Body of pancreas (tissue), 4 donors: Measurements from ENCODE around the gene POLR2J. TPM values are rescaled to one million over a fixed set of nuclear protein-coding genes. Genes with fewer than 3 reads are reported as not detected.
A peak's percentile ranks its signal among the peaks of the same experiment; 100 is the strongest.

Experiments used
- ATAC-seq: fragments of 150-250 bp; one replicate; pipeline ENCODE4 v1.9.1; 2016
- DNase-seq, 4 donors: peaks; one replicate each; pipeline ENCODE4 v3.0.0-alpha.2; 2019
- H3K27ac ChIP-seq, 4 donors: fragments of 200-600 bp; sonication (generic); 1 replicate in 3 of 4; 2 replicates in 1 of 4; pipeline versions ENCODE4 v1.5.1 to v1.6.1; 2016 to 2019; ENCODE audit warnings: mild to moderate bottlenecking in 1 of 4, mixed read lengths in 1 of 4, moderate library complexity in 1 of 4
- H3K27me3 ChIP-seq, 2 donors: fragments of 200-600 bp; sonication (generic); one replicate each; pipeline ENCODE4 v1.6.0; 2016; ENCODE audit warnings: mild to moderate bottlenecking in 1 of 2
- H3K36me3 ChIP-seq, 2 donors: fragments of 200-600 bp; sonication (generic); replicated peaks in 1 of 2; 2 replicates each; pipeline ENCODE4 v1.5.1; 2016; ENCODE audit warnings: low read depth in 2 of 2; ENCODE audit not compliant: insufficient read depth in 1 of 2
- H3K4me1 ChIP-seq: fragments of 200-600 bp; sonication (generic); one replicate; pipeline ENCODE4 v1.6.0; 2016
- H3K4me3 ChIP-seq, 2 donors: fragments of 200-600 bp; sonication (generic); 1 replicate in 1 of 2; 2 replicates in 1 of 2; pipeline ENCODE4 v1.5.1; 2016 to 2019
- H3K9me3 ChIP-seq, 3 donors: fragments of 200-600 bp; sonication (generic); 1 replicate in 2 of 3; 2 replicates in 1 of 3; pipeline ENCODE4 v1.5.1; 2016
- POLR2A ChIP-seq, 3 donors: fragments of 450-650 bp; IDR thresholded peaks; one replicate each; pipeline ENCODE4 v1.6.1; 2016; ENCODE audit warnings: antibody characterized with exemption in 3 of 3, mild to moderate bottlenecking in 2 of 3
- WGBS, 2 donors: methylation state at CpG; one replicate each; pipeline ENCODE4 v1.1.5; 2017; 5-methylcytosine and 5-hydroxymethylcytosine counted together
- intact Hi-C: fragments of 100-400 bp; cut with DNase I; formaldehyde crosslinking; loops from one replicate; pipeline ENCODE4 v1.15.1; 2023
- total RNA-seq, 2 donors: library from RNA; depleted of rRNA; stranded (reverse); fragments of >200 nt; gene quantifications; one replicate each; pipeline ENCODE4 v1.1.0, GENCODE V29; 2016
- TF ChIP-seq, protein P1 (sequence below), 7 experiments: fragments of 450-650 bp in 4 of 7; fragments of 200-600 bp in 3 of 7; sonication (generic) in 3 of 7; IDR thresholded peaks; one replicate each; pipeline ENCODE4 v1.5.1; 2016 to 2019; ENCODE audit warnings: antibody characterized with exemption in 7 of 7

Gene POLR2J
- total RNA-seq, 2 donors from 2014 or later = 6.6 to 12.5 TPM

DNA sequence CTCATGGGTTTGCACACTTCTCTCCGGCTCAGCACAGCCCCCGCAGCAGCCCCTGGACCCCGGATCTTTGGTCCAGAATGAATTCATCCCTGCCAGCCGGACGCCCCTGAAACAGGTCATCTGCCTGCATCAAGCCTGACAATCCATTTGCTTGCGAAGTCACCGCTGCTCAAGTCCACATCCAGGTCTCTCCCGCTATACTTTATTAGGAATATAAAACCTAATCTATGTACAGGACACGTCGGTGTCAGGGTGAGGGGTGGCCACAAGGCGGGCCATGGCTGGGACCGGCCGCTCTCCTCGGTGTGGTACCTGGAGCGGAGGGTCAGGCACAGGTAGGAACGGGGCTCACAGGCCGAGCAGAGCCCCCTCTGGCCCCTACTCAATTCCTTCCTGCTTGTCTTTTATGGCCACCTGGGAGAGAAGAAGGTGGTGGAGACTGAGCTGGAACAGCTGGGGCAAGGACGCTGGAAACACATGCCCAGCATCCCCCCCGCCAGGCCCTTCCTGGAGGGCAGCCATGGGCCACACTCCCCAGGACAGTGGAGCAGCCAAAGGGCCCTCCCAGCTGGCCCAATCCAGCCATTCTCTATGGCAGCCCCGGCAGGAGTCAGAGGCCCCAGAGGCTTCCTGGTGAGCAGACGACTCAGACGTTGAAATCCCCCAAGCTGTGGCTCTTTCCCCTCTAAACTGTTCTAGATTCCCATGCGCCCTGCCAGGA is 5.3 kb downstream of the POLR2J start:
- H3K4me3 ChIP-seq = no peak overlapping the region
- H3K4me1 ChIP-seq = no peaks in the 10 kb centered on the region
- intact Hi-C loops = no loop called here
- peaks cover 0 to 6% of the 10 kb centered on the region in 2 donors for H3K36me3 ChIP-seq
- ATAC-seq (no peak), DNase-seq (peak in 1 of 4 donors; percentile 1)
- TF ChIP-seq, protein P1, sequence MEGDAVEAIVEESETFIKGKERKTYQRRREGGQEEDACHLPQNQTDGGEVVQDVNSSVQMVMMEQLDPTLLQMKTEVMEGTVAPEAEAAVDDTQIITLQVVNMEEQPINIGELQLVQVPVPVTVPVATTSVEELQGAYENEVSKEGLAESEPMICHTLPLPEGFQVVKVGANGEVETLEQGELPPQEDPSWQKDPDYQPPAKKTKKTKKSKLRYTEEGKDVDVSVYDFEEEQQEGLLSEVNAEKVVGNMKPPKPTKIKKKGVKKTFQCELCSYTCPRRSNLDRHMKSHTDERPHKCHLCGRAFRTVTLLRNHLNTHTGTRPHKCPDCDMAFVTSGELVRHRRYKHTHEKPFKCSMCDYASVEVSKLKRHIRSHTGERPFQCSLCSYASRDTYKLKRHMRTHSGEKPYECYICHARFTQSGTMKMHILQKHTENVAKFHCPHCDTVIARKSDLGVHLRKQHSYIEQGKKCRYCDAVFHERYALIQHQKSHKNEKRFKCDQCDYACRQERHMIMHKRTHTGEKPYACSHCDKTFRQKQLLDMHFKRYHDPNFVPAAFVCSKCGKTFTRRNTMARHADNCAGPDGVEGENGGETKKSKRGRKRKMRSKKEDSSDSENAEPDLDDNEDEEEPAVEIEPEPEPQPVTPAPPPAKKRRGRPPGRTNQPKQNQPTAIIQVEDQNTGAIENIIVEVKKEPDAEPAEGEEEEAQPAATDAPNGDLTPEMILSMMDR (IDR thresholded peaks at IDR 0.05) = no peak
- TF ChIP-seq POLR2A (IDR thresholded peaks at IDR 0.05) = no peak
- H3K9me3 ChIP-seq = no peaks in the 10 kb centered on the region
- H3K27me3 ChIP-seq = no peaks in the 10 kb centered on the region
- 81 to 85% methylated on average over 18 to 23 of the region's 23 CpGs for WGBS, 2 donors
- H3K27ac ChIP-seq = no peak overlapping the region

DNA sequence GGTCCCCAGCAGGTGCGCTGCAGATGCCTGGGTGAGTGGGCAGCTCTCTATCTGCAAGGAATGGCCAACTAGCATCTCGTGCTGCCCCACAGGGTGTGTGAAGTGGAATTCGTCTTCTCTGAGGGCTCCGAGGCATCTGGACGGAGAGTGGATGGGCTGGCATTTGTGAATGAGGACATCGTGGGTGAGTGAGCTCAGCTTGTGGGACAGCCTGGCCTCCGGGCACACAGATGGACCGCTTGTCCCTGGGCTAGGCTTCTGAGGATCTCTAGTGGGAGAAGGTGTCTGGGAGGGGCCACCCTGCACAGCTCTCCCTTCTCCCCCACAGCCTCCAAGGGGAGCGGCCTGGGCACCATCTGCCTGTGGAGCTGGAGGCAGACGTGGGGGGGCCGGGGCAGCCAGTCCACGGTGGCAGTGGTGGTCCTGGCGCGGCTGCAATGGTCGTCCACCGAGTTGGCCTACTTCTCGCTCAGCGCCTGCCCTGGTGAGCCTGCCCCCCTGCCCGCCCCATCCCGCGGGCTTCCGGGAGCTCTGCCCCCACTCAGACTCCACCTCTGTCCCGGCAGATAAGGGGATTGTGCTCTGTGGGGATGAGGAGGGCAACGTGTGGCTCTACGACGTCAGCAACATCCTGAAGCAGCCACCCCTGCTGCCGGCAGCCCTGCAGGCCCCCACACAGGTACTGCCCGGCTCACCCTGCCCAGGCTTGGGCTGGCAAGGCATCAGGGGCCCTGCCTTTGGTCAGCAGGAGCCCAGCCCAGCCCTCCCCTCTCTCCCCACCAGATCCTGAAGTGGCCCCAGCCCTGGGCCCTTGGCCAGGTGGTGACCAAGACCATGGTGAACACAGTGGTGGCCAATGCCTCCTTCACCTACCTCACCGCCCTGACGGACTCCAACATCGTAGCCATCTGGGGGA is 6.3 kb downstream of the POLR2J start:
- H3K27ac ChIP-seq = no peak overlapping the region
- 78 to 85% methylated on average over 17 of the region's 31 CpGs for WGBS, 2 donors
- ATAC-seq (no peak), DNase-seq (peak in 1 of 4 donors; percentile 1)
- peaks cover 0 to 6% of the 10 kb centered on the region in 2 donors for H3K36me3 ChIP-seq
- no peak overlapping the region for H3K4me3 ChIP-seq
- no peaks in the 10 kb centered on the region for H3K27me3 ChIP-seq
- intact Hi-C loops = no loop called here
- no peak for TF ChIP-seq POLR2A (IDR thresholded peaks at IDR 0.05)
- TF ChIP-seq, protein P1 (IDR thresholded peaks at IDR 0.05) = no peak
- no peaks in the 10 kb centered on the region for H3K9me3 ChIP-seq
- H3K4me1 ChIP-seq = no peaks in the 10 kb centered on the region

DNA sequence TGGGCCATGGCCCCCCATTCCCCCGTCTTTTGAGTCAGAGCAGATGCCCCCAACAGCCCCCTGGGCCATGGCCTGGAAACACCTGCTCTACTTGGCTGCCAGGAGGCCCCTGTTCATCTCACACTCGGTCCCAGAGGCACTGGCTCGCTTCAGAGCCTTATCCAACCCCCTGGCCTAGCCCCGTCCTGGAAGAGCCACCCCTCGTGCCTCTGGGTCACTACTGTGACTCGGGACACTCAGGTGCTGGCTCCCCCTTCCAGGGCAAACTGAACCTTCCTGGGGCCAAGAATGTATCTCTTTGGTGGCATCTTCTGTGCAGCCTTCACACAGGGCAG is 7.0 kb downstream of the POLR2J start:
- TF ChIP-seq POLR2A (IDR thresholded peaks at IDR 0.05) = no peak
- TF ChIP-seq, protein P1 (IDR thresholded peaks at IDR 0.05) = no peak
- intact Hi-C loops = no loop called here
- DNase-seq (peak in 1 of 4 donors; percentile 1), ATAC-seq (no peak)
- Histone ChIP-seq H3K4me1 (no peaks in the 10 kb centered on the region), H3K27ac (no peak overlapping the region), H3K27me3 (no peaks in the 10 kb centered on the region), H3K4me3 (no peak overlapping the region), H3K9me3 (no peaks in the 10 kb centered on the region), H3K36me3 (peaks cover 0 to 6% of the 10 kb centered on the region in 2 donors)
- WGBS, 2 donors = 91 to 92% methylated on average over 1 to 6 of the region's 6 CpGs

DNA sequence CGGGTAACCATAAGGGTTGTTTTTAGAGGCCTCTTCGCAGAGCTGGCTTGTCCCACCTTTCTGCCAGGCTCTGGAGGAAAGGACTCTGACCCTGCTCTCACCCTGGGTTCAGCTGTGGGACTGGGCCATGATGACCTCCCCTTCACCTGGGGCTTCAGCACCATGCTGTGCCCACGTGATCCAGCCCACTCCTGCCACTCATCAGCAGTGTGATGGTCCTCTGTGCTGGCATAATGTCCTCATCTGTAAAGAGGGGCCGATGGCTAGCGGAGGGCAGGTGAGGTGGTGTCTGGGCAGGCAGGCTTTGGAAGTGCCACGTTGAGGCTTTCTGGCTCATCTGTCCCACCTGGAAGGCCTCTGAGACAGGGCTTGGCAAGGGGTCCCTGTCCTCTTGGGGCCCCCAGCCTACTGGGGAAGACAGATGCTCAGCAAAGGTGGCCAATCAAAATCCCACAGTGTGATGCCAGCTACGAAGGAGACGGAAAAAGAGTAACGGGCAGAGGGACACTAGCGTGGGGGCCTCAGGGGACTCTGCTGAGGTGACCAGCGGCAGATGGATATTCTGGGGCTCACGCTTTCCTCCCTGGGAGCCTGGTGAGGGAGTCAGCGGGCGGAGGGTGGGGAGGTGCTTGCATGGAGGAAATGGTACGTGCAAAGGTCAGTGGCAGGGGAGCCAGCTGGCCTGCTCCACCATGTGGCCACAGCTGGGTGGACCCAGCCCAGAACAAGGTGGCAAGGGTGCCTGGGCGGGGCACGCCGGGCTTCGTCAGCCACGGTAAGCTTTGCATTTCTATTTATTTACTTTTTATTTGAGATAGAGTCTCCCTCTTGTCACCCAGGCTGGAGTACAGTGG is 8.5 kb downstream of the POLR2J start:
- Histone ChIP-seq H3K4me1 (peaks cover 8% of the 10 kb centered on the region), H3K27ac (no peak overlapping the region), H3K36me3 (peaks cover 0 to 4% of the 10 kb centered on the region in 2 donors), H3K4me3 (no peak overlapping the region), H3K27me3 (no peaks in the 10 kb centered on the region), H3K9me3 (no peaks in the 10 kb centered on the region)
- ATAC-seq = no peak
- WGBS, 2 donors = 68 to 80% methylated on average over 17 to 20 of the region's 20 CpGs
- intact Hi-C loops = no loop called here
- peak in 1 of 4 donors; percentile 6 for DNase-seq
- TF ChIP-seq POLR2A (IDR thresholded peaks at IDR 0.05) = no peak
- TF ChIP-seq, protein P1 (IDR thresholded peaks at IDR 0.05) = no peak
